H1 (cell line): ENCODE measurements around the gene SMC6.

Source experiments
- EP300 ChIP-seq, 2 experiments: IDR thresholded peaks; 1 replicate in 1 of 2; 2 replicates in 1 of 2; pipeline ENCODE4 v1.6.1; 2011 to 2012; ENCODE audit warnings: low read depth in 2 of 2, low read length in 2 of 2, mild to moderate bottlenecking in 2 of 2, borderline replicate concordance in 1 of 2, inconsistent platforms in 1 of 2, moderate library complexity in 1 of 2
- SIX5 ChIP-seq: IDR thresholded peaks from 2 replicates; pipeline ENCODE4 v1.6.1; 2011; ENCODE audit warnings: mild to moderate bottlenecking, low read depth, low read length

- TF ChIP-seq EP300 (IDR thresholded peaks at IDR 0.05; ENCODE audit: borderline replicate concordance in 1 of 2, low read depth in 2 of 2, low read length in 2 of 2) = no peak
- TF ChIP-seq SIX5 = no peak
Observed at GRCh38 chr2:17664534-17664933, 89.1 kb downstream of the SMC6 start.
